ENCODE measurements around the gene RPL3. TPM values are rescaled to one million over a fixed set of nuclear protein-coding genes. Genes with fewer than 3 reads are reported as not detected.

RPL3 gene
- total RNA-seq, 1 experiment from 2014 or later, result 2,830 TPM

GRCh38 chr22:39365492-39365780 lies 46.0 kb upstream of the RPL3 start:
- peaks cover 2% of the 10 kb centered on the region for H3K27me3 Mint-ChIP-seq (ENCODE audit: low read depth)

More at GRCh38 chr22:39365492-39365780, 46.0 kb upstream of the RPL3 start:
- Histone ChIP-seq H3K56ac (ENCODE audit: insufficient read length, low read depth, low read length) (no peak overlapping the region), H2BK15ac (ENCODE audit: low read depth, low read length) (no peak overlapping the region), H4K20me1 (ENCODE audit: control insufficient read depth, insufficient read depth, insufficient read length) (no peaks in the 10 kb centered on the region), H3K27me3 (ENCODE audit: insufficient read depth, low read length) (no peaks in the 10 kb centered on the region), H2BK12ac (ENCODE audit: insufficient read length, low read depth, low read length) (no peak overlapping the region), H3K79me1 (ENCODE audit: insufficient read depth, low read depth, low read length, poor library complexity, severe bottlenecking) (no peaks in the 10 kb centered on the region), H3K27ac (ENCODE audit: insufficient read length, low read depth, low read length) (no peak overlapping the region), H4K5ac (ENCODE audit: insufficient read length, low read depth, low read length) (no peak overlapping the region), H3K4me1 (ENCODE audit: insufficient read depth, low read length) (peaks cover 6% of the 10 kb centered on the region; the same call in 1 of the 2 replicates), H2BK5ac (ENCODE audit: insufficient read length, low read length) (no peak overlapping the region), H3K79me2 (ENCODE audit: insufficient read depth, low read length) (no peaks in the 10 kb centered on the region), H2AK5ac (ENCODE audit: insufficient read length, low read length) (no peak overlapping the region), H2BK120ac (ENCODE audit: low read depth, low read length, poor library complexity, severe bottlenecking) (no peak overlapping the region), H4K8ac (replicated peaks; ENCODE audit: insufficient read length, low read depth, low read length) (no peak overlapping the region), H3K23me2 (ENCODE audit: insufficient read length, low read depth, low read length, poor library complexity, severe bottlenecking) (peaks cover 3% of the 10 kb centered on the region), H2BK20ac (ENCODE audit: low read depth, low read length, poor library complexity, severe bottlenecking) (no peak overlapping the region), H3K4me2 (ENCODE audit: insufficient read depth, insufficient read length, low read length) (no peak overlapping the region), H2AFZ (ENCODE audit: low read length) (no peak overlapping the region), H3K23ac (ENCODE audit: insufficient read length, low read depth, low read length) (no peak overlapping the region), H3K18ac (ENCODE audit: insufficient read length, low read depth, low read length) (no peak overlapping the region), H3K14ac (ENCODE audit: insufficient read depth, low read length) (no peak overlapping the region), H3K9ac (ENCODE audit: extremely low read depth, insufficient read length, low read length) (no peak overlapping the region), H3K4ac (ENCODE audit: low read depth, low read length) (no peak overlapping the region), H4K91ac (ENCODE audit: insufficient read length, low read depth, low read length) (no peak overlapping the region), H3T11ph (ENCODE audit: low read length) (no peak overlapping the region), H3K9me3 (ENCODE audit: control insufficient read depth, low read depth, low read length) (no peaks in the 10 kb centered on the region)
- no peak for TF ChIP-seq CTCF (conservative IDR thresholded peaks at IDR 0.05)
- WGBS (ENCODE audit: extremely low coverage, insufficient read length, low lambda C conversion rate), result no CpG with 5 or more reads among the region's 3 CpGs
- no peak for DNase-seq
- Mint-ChIP-seq H3K36me3 (ENCODE audit: insufficient read depth in 1 of 3, low read depth in 3 of 3) (peaks cover 0 to 3% (median 0%) of the 10 kb centered on the region in 3 experiments; a peak in 2 of 7 replicates), H3K4me3 (no peak overlapping the region), H3K9me3 (no peaks in the 10 kb centered on the region), H3K4me1 (peaks cover 32 to 56% of the 10 kb centered on the region in 2 experiments), H3K27ac (no peak overlapping the region)
